Erythroblast (primary cell): ENCODE data around the gene ZNF467.

ENCODE experiments used
- GATA1 ChIP-seq: IDR thresholded peaks from 2 replicates; pipeline ENCODE4 v1.6.1; 2011; ENCODE audit warnings: low read depth, mild to moderate bottlenecking, control low read depth, low read length, moderate library complexity
- POLR2A ChIP-seq: IDR thresholded peaks from 2 replicates; pipeline ENCODE4 v1.6.1; 2011; ENCODE audit warnings: mild to moderate bottlenecking, low read length

DNA sequence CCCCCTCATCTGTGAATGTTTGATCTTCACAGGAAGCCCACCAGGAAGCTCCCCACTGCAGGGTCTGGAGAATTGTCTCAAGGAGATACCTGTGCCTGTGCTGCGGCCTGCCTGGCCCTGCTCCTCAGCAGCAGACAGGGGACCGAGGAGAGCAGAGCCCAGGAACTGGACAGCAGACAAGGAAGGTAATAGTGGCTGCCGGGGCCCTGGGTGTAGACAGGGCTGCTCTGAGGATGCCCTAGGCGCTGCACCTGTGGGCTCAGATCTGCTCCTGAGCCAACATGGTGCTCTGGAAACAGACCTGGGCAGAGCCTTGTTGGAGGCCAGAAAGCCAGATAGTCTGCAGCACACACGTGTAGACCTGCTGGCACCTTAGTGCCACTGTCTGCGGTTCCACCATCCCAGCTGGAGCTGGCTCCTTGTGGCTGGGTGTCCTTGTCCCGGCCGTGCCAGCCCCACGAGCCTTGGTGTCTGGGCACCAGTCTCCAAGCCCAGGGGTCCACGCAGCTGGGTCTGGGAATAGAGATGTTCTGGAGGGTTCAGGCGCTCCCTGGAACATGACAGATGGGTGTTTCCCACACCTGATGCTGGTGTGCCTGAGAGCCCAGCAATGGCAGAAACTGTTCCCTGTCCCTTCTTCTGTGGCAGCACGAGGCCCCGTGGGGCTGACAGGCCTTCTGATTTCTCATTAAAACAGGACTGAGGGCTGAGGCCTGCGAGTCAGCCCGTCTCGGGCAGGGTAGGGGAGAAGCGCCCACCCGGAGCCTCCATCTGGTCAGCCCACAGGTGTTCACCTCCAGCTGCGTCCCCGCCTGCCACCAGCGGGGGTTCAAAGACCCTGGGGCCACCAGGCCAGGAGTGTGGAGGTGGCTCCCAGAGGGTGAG, 44.7 kb downstream of the ZNF467 start:
- no peak for TF ChIP-seq POLR2A
- TF ChIP-seq GATA1: no peak
